ENCODE measurements around the gene LPP. TPM values are rescaled to one million over a fixed set of nuclear protein-coding genes. Genes with fewer than 3 reads are reported as not detected.
A peak's percentile ranks its signal among the peaks of the same experiment; 100 is the strongest.

LPP gene
- total RNA-seq, 6 donors from 2014 or later: 86.0 to 196 (median 160) TPM

GRCh38 chr3:188108703-188109412 lies 45.1 kb upstream of the LPP start:
- DNase-seq: no peak
- ATAC-seq (ENCODE audit: low FRiP score in 2 of 2): no peak
- no peaks in the 10 kb centered on the region for H3K36me3 ChIP-seq
- no peaks in the 10 kb centered on the region for H3K9me3 ChIP-seq
- no peaks in the 10 kb centered on the region for H3K27me3 ChIP-seq
- H3K4me3 ChIP-seq: no peak overlapping the region
- TF ChIP-seq CTCF (IDR thresholded peaks at IDR 0.05) (no peak), EP300 (IDR thresholded peaks at IDR 0.05) (no peak), POLR2A (IDR thresholded peaks at IDR 0.05) (no peak), POLR2AphosphoS5 (IDR thresholded peaks at IDR 0.05) (no peak)
- no peak overlapping the region for H3K27ac ChIP-seq
- WGBS, 2 donors: 81 to 82% methylated on average over 4 of the region's 4 CpGs
- H3K4me1 ChIP-seq: no peaks in the 10 kb centered on the region

GRCh38 chr3:188111002-188111584 lies 42.9 kb upstream of the LPP start:
- no peaks in the 10 kb centered on the region for H3K36me3 ChIP-seq
- no peak for DNase-seq
- H3K27ac ChIP-seq: no peak overlapping the region
- WGBS, 2 donors: 59 to 84% methylated on average over 2 of the region's 2 CpGs
- no peaks in the 10 kb centered on the region for H3K27me3 ChIP-seq
- no peak overlapping the region for H3K4me3 ChIP-seq
- no peaks in the 10 kb centered on the region for H3K4me1 ChIP-seq
- TF ChIP-seq CTCF (IDR thresholded peaks at IDR 0.05) (no peak), POLR2AphosphoS5 (IDR thresholded peaks at IDR 0.05) (no peak), POLR2A (IDR thresholded peaks at IDR 0.05) (no peak), EP300 (IDR thresholded peaks at IDR 0.05) (no peak)
- H3K9me3 ChIP-seq: no peaks in the 10 kb centered on the region
- no peak for ATAC-seq (ENCODE audit: low FRiP score in 2 of 2)

- Histone ChIP-seq H3K36me3 (no peaks in the 10 kb centered on the region), H3K27me3 (no peaks in the 10 kb centered on the region), H3K4me3 (no peak overlapping the region), H3K9me3 (peaks cover 0 to 3% (median 0%) of the 10 kb centered on the region in 4 donors), H3K27ac (no peak overlapping the region), H3K4me1 (no peaks in the 10 kb centered on the region)
- ATAC-seq (ENCODE audit: low FRiP score in 2 of 2) (peak in 1 of 2 donors; percentile 44), DNase-seq (no peak)
- no peak for TF ChIP-seq EP300 (IDR thresholded peaks at IDR 0.05)
- TF ChIP-seq POLR2AphosphoS5 (IDR thresholded peaks at IDR 0.05): no peak
- TF ChIP-seq CTCF (IDR thresholded peaks at IDR 0.05): no peak
- TF ChIP-seq POLR2A (IDR thresholded peaks at IDR 0.05): no peak
These were observed 40.2 kb upstream of the LPP start for GRCh38 chr3:188113756-188114155.

GRCh38 chr3:188119846-188120245 lies 34.1 kb upstream of the LPP start:
- no peak overlapping the region for H3K27ac ChIP-seq
- no peaks in the 10 kb centered on the region for H3K4me1 ChIP-seq
- peaks cover 0 to 3% (median 0%) of the 10 kb centered on the region in 4 donors for H3K9me3 ChIP-seq
- H3K36me3 ChIP-seq: no peaks in the 10 kb centered on the region
- ATAC-seq (ENCODE audit: low FRiP score in 2 of 2) (no peak), DNase-seq (no peak)
- no peaks in the 10 kb centered on the region for H3K27me3 ChIP-seq
- H3K4me3 ChIP-seq: no peak overlapping the region
- no peak for TF ChIP-seq EP300 (IDR thresholded peaks at IDR 0.05)
- WGBS, 2 donors: 74 to 81% methylated on average over 3 of the region's 3 CpGs

GRCh38 chr3:188122571-188123169 lies 31.3 kb upstream of the LPP start:
- peak overlapping the region in 3 of 4 donors; percentile 19 to 57 (median 23) for H3K27ac ChIP-seq
- no peaks in the 10 kb centered on the region for H3K9me3 ChIP-seq
- no peaks in the 10 kb centered on the region for H3K27me3 ChIP-seq
- 66 to 69% methylated on average over 4 of the region's 4 CpGs for WGBS, 2 donors
- no peak for DNase-seq
- no peak overlapping the region for H3K4me3 ChIP-seq
- TF ChIP-seq EP300 (IDR thresholded peaks at IDR 0.05): no peak
- no peak for TF ChIP-seq POLR2AphosphoS5 (IDR thresholded peaks at IDR 0.05)
- TF ChIP-seq POLR2A (IDR thresholded peaks at IDR 0.05): no peak
- TF ChIP-seq CTCF (IDR thresholded peaks at IDR 0.05): no peak
- ATAC-seq (ENCODE audit: low FRiP score in 2 of 2): no peak
- no peaks in the 10 kb centered on the region for H3K4me1 ChIP-seq
- H3K36me3 ChIP-seq: no peaks in the 10 kb centered on the region
